Superior temporal gyrus (tissue), 1 donor: ENCODE measurements around the gene CCL22.
"Not testable (repeated sequence)": the region's sequence is repeated elsewhere in the genome, so short reads cannot be mapped to it uniquely, and the experiment has no call there.

Source experiments
- DNase-seq: peaks from one replicate; pipeline ENCODE4 v3.0.0-alpha.2; 2016; ENCODE audit errors: extremely low spot score

Gene CCL22, protein sequence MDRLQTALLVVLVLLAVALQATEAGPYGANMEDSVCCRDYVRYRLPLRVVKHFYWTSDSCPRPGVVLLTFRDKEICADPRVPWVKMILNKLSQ

DNA sequence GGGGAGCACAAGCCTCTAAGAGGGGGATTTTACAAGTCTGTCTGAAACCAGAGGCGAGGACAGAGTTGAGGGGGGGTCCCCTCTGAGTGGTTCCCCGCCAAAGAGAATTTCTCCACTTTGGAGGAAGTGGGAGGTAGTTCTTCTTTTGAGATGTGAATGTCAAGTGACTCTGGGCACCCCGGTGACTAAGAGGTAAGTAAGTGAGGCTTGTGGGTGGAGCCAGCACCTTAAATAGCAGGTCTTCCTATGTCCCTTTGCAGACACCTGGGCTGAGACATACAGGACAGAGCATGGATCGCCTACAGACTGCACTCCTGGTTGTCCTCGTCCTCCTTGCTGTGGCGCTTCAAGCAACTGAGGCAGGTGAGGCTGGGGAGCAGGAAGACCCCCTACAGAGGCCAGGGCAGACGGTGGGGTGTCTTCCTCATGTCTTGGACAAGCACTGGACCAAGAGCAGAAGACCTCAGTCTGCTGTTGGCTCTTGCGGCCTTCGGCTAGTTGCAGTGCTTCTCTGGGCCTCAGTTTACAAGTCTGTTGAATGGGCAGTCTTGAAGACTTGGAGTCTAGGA lies at the start of gene CCL22:
TSS of gene CCL22 (plus strand) at position 257 of the 569 bp plus-strand sequence. CDS start at position 291, 34 bp downstream.
- no peak for DNase-seq

DNA sequence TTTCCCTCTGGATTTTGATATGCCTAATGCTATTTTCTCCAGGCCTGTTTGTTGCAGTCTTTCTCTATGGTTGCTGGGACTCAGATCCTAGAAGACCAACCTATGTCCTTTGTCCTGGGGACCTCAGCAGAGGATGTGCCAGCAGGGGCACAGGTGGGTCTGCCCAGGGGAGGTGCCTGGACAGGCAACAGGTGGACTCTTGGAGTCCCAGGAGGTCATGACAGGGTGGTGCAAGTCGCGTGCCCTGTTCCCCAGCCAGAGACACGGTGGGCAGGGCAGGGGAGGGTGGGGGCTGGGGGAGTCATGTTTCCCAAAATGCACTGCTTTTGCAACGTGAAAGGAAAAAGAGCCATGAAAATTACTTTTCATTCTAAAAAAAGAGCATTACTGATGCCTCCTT lies 47.8 kb upstream of the CCL22 start:
- no peak for DNase-seq

DNA sequence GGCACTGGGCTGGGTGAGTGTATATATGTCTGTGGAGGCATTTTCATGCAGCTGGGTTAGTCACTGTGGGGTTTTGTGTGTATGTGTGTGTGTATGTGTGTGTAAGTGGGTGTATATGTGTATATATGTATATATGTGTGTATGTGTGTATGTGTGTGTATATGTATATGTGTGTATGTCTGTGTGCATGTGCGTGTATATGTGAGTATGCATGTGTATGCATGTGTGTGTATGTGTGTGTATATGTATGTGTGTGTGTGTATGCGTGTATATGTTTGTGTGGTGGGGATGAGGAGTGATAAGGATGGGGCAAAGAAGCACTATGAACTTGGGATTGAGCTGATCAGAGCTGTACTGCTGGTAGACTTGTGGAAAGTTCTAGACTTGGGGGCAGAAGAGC lies 45.1 kb upstream of the CCL22 start:
- DNase-seq, result no peak

DNA sequence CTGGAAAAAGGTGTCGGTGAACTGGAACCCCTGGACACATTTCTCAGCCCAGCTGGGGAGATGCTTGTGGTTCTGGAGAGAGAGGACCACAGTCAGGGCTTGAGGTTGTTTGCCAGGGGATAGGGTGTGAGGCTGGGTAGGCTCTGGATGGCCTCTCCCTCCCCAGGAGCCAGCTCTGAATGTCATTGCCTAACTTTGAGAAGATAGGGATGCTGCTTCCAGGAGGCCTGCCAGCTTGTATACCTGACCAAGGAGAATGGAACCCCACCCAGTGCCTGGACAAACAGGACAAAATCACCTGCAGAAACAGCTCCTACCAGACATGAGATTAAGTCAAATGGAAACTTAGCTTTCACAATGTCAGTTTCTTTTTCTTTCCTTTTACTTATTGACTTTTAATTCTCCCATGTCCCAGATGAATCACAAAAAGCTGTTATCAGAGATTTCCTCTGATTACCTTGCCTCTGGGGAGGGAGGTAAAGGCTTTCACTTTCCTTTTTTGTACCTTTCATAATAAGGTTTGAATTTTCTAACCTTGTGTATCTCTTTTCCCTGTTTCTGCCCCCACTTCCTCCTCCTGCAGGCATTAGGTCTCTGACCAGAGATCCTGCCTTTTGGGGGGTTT lies 44.3 kb upstream of the CCL22 start:
- DNase-seq, result no peak

DNA sequence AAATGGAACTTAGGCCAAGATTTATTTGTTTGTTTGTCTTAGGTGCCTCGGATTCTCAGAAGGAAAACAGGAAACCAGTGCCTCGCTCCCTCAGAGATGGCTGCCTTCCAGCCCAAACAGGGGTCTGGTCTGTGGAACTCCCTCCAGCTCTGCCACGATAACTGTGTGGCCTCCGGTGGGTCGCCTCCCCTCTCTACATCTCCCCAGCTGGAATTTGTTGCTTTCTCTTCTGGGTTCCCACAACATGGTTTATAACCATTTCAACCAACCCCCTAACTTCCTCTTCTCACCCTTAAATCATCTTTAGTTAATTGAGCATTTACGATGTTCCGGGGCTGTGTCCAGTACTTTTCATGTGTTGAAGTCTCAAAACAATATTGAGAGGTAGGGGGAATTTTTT lies 43.2 kb upstream of the CCL22 start:
- DNase-seq, result no peak

DNA sequence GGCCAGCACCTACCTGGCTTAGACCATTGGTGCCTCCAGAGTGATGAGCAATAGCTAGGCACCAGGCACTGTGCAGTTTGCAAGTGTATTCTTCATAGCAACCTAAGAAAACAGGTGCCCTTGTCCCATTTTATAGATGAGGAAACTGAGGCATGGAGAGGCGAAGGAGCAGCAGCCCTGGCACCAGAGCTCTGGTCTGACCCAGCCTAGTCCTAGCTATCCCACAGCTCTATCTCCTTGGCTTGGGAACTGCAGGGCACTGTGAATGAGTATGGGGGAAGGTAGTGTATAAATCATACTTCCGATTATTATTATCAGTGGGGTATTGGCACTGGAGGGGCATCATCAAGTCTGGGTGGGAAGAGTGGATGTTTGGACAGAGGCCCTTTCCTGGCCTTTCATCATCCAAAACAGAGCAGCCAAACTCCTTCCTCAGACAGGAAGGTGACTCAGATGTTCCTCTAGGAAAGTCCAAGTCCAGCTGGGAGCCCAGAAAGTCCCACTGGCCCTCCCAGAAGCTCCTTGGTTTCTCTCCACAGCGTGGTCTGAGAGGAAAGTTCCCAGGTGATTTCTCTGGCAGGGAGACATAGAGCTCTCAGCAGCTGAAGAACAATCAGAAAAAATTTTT lies 42.1 kb upstream of the CCL22 start:
- no peak for DNase-seq

DNA sequence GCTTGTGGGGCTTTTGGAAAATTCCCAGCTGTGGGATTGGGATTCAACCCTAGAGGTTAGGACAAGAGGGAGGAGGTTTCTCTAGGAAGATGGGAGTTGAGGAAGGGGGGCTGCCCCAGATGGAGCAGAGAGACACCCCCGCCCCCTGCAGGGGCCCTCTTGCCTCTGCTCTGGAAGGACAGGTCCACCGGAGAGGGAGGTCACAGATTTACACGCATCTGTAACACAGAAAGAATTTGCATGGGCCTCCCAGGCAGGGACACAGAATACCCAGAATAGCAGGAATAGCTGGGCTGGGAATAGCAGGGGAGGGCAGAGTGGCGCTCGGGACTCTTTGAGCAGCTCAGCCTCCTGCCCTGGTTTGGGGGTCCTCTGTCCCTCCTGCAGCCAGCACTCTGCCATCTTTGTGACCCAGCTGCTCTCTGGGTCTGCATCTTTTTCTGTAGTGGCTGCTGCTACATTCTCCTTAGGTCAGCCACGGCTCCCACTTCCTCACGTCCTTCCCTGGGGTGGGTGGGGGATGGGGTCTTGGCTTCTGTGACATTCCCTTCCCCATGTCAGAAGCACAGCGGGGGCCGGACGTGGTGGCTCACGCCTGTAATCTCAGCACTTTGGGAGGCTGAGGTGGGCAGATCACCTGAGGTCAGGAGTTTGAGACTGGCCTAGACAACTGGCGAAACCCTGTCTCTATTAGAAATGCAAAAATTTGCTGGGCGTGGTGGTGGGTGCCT lies 40.2 kb upstream of the CCL22 start:
- no peak for DNase-seq

DNA sequence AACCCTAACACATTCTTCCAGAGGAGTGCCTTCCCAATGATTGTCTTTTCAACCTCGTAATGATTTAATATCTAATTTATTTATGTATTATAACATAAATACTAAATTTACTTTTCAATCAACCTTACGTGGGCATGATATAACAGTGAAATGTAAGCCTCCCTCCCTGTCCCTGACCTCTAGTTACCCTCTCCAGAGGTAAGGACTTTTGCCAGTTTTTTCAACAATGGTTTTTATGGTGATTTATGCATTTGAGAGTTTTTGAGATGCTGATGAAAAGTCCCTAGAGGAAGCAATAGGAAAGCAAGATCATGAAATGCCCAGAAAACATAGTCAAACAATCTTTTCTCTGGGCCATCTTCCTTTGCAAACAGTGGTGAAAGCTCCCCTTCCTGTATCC lies 38.9 kb upstream of the CCL22 start:
- DNase-seq, result no peak

DNA sequence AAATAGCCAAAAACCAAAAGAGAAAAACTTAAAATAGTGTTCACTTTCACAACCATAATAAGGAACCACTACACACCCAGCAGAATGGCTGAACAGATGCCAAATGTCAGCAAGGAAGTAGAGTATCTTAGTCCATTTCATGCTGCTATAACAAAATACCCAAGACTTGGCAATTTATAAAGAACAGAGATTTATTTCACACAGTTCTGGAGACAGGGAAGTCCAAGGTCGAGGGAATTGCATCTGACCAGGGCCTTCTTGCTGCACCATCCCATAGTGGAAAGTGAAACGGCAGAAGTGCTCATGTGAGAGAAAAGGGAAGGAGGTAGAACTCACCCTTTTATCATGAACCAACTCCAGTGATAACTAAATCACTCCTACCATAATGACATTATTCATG lies 33.8 kb upstream of the CCL22 start:
- DNase-seq, result no peak

DNA sequence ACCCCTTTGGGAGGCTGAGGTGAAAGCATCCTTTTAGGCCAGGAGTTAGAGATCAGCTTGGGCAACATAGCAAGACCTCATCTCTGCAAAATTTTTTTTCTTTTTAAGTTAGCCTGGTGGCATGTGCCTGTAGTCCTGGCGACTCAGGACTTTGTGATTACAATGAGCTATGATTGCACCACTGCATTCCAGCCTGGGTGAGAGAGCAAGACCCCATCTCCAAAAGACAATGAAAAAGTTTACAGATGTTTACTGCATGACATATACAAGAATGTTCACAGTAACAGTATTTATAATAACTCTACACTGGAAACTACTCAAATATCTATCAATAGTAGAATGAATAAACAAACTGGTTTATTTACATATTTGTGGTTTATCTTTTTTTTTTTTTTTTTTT lies 33.1 kb upstream of the CCL22 start:
- no peak for DNase-seq

DNA sequence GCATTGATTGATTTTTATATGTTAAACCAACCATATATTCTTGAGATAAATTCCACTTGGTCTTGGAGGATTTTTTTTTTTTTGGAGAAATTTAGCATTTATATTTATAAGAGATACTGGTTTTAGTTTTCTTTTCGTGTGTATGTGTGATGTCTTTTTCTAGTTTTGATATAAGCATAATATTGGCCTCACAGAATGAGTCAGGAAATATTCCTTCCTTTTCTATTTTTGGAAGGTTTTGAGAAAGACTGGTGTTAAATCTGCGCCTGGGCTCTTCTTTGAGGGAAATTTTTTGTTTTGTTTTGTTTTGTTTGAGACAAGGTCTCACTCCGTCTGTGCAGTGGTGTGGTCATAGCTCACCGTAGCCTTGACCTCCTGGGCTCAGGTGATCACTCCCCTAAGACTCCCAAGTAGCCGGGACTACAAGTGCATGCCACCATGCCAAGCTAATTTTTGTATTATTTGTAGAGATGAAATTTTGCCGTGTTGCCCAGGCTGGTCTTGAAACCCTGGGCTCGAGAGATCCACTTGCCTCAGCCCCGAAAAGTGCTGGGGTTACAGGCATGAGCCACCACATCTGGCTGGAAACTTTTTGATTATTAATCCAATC lies 28.8 kb upstream of the CCL22 start:
- DNase-seq, result no peak

DNA sequence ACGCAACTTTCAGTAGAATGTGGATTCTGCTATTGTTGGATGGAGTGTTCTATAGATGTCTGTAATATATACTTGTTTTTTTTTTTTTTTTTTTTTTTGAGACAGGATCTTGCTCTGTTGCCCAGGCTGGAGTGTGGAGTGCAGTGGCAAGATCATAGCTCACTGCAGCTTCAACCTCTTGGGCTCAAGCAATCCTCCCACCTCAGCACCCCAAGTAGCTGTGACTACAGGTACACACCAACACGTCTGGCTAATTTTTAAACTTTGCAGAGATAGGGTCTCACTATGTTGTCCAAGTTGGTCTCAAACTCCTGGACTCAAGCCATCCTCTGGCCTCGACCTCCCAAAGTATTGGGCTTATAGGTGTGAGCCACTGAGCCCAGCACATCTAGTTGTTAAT lies 27.2 kb upstream of the CCL22 start:
- DNase-seq, result no peak

DNA sequence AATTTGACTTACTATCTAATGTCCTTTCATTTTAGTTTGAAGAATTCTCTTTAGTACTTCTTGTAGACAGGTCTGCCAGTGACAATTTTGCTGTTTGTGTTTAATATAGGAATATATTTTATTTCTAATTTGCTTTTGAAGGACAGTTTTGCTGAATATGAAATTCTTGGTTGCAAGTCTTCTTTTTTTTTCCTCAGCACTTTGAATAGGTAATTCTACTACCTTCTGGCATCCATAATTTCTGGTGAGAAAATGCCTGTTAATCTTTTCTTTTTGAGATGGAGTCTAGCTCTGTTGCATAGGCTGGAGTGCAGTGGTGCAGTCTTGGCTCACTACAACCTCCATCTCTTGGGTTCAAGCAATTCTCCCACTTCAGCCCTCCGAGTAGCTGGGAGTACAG lies 25.2 kb upstream of the CCL22 start:
- no peak for DNase-seq

DNA sequence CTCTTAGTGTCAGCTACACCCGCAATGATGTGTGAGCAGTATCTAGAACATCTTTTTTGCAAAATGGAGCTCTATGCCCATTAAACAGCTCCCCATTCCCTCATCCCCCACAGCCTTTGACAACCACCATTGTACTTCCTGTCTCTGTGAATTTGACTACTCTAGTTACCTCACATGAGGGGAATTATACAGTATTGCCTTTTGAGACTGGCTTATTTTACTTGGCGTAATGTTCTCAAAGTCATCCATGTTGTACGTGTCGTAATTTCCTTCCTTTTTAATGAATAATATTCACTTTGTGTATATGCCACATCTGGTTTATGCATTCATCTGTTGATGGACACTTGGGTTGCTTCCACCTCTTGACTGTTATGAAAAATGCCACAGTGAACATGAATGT lies 23.2 kb upstream of the CCL22 start:
- no peak for DNase-seq

DNA sequence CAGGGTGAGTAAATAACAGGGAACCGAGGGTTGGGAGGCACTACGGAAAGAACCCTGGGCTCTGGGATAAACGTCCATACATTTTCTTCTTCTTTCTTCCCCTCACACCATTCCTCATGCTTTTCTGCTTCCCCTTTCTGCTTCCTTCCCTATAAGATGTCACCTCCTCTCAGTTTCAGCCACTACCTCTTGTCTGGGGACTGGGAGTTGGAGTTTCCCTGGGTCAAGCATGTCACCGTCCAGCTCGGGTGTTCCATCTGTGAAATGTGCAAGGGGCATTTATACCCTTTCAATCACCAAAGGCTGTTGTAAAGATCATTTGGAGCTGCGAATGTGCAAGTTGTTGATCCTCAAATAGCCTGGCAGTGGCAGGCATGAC lies 17.5 kb upstream of the CCL22 start:
- no peak for DNase-seq

DNA sequence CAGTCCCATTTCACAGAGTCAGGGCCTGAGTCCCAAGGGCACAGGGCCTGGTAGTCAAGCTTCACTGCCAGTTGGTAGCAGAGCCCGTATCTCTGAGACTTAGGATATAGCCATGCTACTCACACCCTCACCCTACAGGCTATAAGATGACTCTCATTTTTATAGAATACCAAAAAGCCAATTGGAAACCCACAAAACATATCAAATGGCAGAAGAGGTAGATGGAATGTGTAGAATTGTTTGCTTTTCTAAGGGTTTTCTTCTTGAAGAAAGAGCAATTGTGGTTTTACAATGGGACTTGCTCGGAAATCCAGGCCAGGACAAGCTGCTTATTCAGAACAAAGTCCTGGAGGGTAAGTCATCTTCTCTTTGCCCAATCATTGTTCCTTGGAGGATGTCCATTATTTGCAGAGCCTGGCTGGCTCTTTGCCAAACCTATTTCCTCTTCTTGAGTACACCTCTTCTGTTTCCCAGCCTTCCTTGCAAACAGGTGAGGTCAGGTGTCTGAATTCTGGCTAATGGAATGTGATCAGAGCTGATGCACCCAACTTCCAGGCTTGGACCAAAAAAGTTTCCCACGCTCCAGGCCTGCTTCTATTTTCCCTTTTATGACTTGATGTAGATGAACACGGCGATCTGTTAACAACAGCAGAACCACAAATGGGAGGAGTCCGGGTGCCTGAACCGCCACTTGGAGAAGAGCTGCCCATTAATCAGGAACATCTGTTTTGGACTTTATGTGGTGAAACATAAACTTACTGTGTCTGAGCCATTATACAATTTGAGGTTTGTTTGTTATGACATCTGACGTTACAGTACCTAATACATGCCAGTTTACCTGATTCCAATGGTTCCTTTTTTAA lies 16.9 kb upstream of the CCL22 start:
- no peak for DNase-seq

DNA sequence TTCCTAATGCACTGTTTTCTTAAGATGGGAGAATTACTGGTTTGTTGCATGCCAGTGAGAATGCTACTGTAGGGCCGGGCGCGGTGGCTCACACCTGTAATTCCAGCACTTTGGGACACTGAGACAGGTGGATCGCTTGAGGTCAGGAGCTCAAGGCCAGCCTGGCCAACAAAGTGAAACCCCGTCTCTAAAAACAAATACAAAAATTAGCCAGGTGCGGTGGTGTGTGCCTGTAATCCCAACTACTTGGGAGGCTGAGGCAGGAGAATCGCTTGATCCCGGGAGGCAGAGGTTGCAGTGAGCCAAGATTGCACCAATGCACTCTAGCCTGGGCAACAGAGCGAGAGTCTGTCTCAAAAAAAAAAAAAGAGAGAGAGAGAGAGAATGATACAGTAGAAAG lies 16.0 kb upstream of the CCL22 start:
- not testable (repeated sequence) for DNase-seq

DNA sequence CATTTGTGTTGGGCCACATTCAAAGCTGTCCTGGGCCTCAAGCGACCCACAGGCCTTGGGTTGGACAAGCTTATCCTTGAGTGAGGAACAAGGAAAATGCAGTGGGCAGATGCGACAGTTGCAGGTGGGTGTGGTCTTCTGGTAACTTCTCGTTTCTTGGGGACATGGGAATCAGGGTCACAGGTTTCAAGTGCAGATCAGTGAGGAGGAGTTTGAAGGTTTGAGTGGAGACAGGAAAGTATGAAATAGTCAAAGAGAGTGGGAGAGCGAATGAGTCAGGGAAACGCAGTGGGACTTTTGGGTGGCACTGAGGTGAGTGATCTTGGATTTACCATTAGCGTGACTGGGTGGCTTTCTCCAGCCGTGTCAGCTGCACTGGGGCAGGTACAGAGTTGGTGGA lies 15.4 kb upstream of the CCL22 start:
- DNase-seq, result no peak

DNA sequence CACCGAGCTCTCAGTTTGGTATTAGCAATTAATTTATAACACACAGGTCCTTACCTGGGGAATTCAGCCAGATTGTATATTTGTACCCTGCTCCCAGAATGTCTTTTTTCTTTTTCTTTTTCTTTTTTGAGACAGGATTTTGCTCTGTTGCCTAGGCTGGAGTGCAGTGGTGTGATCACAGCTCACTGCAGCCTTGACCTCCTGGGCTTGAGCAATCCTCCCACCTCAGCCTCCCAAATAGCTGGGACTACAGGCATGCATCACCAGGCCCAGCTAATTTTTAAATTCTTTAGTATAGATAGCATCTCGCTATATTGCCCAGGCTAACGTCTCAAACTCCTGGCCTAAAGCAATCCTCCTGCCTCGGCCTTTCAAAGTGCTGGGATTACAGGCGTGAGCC lies 14.5 kb upstream of the CCL22 start:
- not testable (repeated sequence) for DNase-seq

DNA sequence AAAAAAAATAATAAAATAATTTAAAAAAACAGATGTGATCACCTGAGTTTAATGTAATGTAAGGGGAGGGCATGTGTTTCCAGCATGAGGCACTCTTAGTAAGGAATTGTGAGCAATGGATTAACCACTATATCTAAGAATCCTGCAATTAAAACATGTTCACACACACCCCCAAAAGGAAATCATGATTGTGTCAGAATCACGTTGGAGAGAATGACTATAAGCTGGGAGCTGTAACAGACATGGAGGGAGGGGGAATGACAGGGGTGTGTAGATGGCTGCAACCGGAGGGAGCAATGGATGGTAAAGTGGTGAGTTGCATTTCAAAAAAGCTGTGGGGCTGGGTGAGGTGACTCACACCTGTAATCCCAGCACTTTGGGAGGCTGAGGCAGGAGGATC lies 13.6 kb upstream of the CCL22 start:
- no peak for DNase-seq

DNA sequence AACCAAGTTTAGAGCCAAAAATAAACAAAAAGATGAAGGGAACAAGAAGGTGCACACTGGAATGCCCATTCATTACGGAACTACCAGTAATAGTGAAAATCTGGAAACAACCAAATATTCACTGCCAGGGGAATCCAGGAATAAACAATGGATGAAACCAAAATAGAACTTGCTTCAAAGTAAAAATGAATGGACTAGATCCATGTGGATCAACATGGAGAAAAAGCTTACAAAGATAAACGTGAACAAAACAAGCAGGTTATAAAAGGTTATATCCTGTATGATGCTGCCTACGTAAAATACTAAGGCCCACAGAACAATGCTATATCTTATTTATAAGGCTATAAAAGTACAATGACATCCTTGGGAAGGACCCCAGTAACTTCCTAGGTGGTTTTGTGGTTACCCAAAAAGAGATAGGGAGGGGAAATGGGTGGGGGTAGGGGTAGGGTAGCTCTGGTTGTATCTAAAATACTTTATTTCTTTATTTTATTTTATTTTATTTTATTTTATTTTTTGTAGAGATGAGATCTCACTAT lies 12.8 kb upstream of the CCL22 start:
- DNase-seq, result no peak
